IMR-90 (cell line): ENCODE results near the gene ZNF48. TPM values are rescaled to one million over a fixed set of nuclear protein-coding genes. Genes with fewer than 3 reads are reported as not detected.

Experiments used
- ATAC-seq: fragments of 200-7000 bp; cut with Tn5 transposase; 2 replicates; pipeline ENCODE4 v1.9.1; 2020; ENCODE audit warnings: low read depth, mild to moderate bottlenecking, moderate library complexity
- BruUV-seq: library from RNA; stranded (reverse); fragments of 400-500 nt; replicated peaks from 2 replicates; lab custom pipeline; 2021; lab: Mats Ljungman, UMichigan
- CTCF ChIA-PET: fragments of 300-600 bp; formaldehyde crosslinking; extraction: SDS; loops from one replicate; lab custom pipeline; 2021; ENCODE audit warnings: antibody characterized with exemption; lab: Yijun Ruan, JAX
- POLR2A ChIA-PET: fragments of 300-600 bp; sonication (Branson Sonifier 250); formaldehyde crosslinking; loops from one replicate; lab custom pipeline; 2022; ENCODE audit warnings: antibody characterized with exemption; ENCODE audit not compliant: unreplicated experiment; lab: Charles Lee
- DNase-seq: peaks from one replicate; pipeline ENCODE4 v3.0.0; 2013
- H2AFZ ChIP-seq: replicated peaks from 2 replicates; pipeline ENCODE3; 2013; ENCODE audit warnings: low read length, mild to moderate bottlenecking; ENCODE audit not compliant: poor library complexity
- H2AK5ac ChIP-seq: 2 replicates; pipeline ENCODE4 v1.6.1; 2013; ENCODE audit warnings: low read depth, low read length, inconsistent platforms
- H2AK9ac ChIP-seq: replicated peaks from 2 replicates; pipeline ENCODE3; 2013; ENCODE audit warnings: mild to moderate bottlenecking, low read depth, low read length, moderate library complexity; ENCODE audit not compliant: poor library complexity
- H2BK120ac ChIP-seq: 2 replicates; pipeline ENCODE4 v1.6.1; 2013; ENCODE audit warnings: low read depth, low read length, inconsistent platforms
- H2BK15ac ChIP-seq: 3 replicates; pipeline ENCODE4 v1.6.1; 2013; ENCODE audit warnings: low read depth, low read length, inconsistent platforms
- H2BK20ac ChIP-seq: 2 replicates; pipeline ENCODE4 v1.6.1; 2013; ENCODE audit warnings: low read depth, mild to moderate bottlenecking, inconsistent platforms, low read length, moderate library complexity
- H2BK5ac ChIP-seq: 2 replicates; pipeline ENCODE4 v1.6.1; 2013; ENCODE audit warnings: mild to moderate bottlenecking, low read depth, low read length, inconsistent platforms; ENCODE audit not compliant: poor library complexity, severe bottlenecking
- H3K14ac ChIP-seq: replicated peaks from 2 replicates; pipeline ENCODE4 v1.6.1; 2013; ENCODE audit warnings: low read depth, low read length, inconsistent platforms
- H3K18ac ChIP-seq: 2 replicates; pipeline ENCODE4 v1.6.1; 2013; ENCODE audit warnings: low read depth, low read length, control low read depth
- H3K23ac ChIP-seq: 2 replicates; pipeline ENCODE4 v1.6.1; 2013; ENCODE audit warnings: low read depth, low read length, inconsistent platforms
- H3K27ac ChIP-seq: 2 replicates; pipeline ENCODE4 v1.5.1; 2013; ENCODE audit warnings: mild to moderate bottlenecking, control low read depth, low read length; ENCODE audit not compliant: insufficient read depth
- H3K27me3 ChIP-seq: 2 replicates; pipeline ENCODE4 v1.6.1; 2013; ENCODE audit warnings: low read length; ENCODE audit not compliant: control insufficient read depth, insufficient read depth
- H3K36me3 ChIP-seq: 2 replicates; pipeline ENCODE4 v1.6.1; 2013; ENCODE audit warnings: low read length, mixed read lengths; ENCODE audit not compliant: control insufficient read depth, insufficient read depth
- H3K4ac ChIP-seq: 2 replicates; pipeline ENCODE4 v1.6.1; 2013; ENCODE audit warnings: low read depth, low read length, inconsistent platforms
- H3K4me1 ChIP-seq: 2 replicates; pipeline ENCODE4 v1.6.1; 2013; ENCODE audit warnings: low read length, mixed read lengths; ENCODE audit not compliant: control insufficient read depth, insufficient read depth
- H3K4me2 ChIP-seq: 2 replicates; pipeline ENCODE4 v1.6.1; 2013; ENCODE audit warnings: low read depth, mild to moderate bottlenecking, control low read depth, low read length, moderate library complexity
- H3K4me3 ChIP-seq: 2 replicates; pipeline ENCODE4 v1.5.1; 2013; ENCODE audit warnings: low read depth, mild to moderate bottlenecking, control low read depth, low read length, moderate library complexity; ENCODE audit not compliant: insufficient read depth
- H3K56ac ChIP-seq: 2 replicates; pipeline ENCODE4 v1.6.1; 2013; ENCODE audit warnings: low read length, inconsistent platforms; ENCODE audit not compliant: insufficient read depth; ENCODE audit errors: extremely low read depth
- H3K79me1 ChIP-seq, 2 experiments: 2 replicates each; pipeline ENCODE4 v1.6.1; 2013; ENCODE audit warnings: low read length in 2 of 2, inconsistent platforms in 1 of 2, low read depth in 1 of 2
- H3K9ac ChIP-seq: 2 replicates; pipeline ENCODE4 v1.6.1; 2013; ENCODE audit warnings: low read depth, low read length, control low read depth
- H3K9me1 ChIP-seq: 2 replicates; pipeline ENCODE4 v1.6.1; 2013; ENCODE audit warnings: low read length, inconsistent platforms; ENCODE audit not compliant: insufficient read depth
- H3K9me3 ChIP-seq: 2 replicates; pipeline ENCODE4 v1.6.1; 2013; ENCODE audit warnings: low read length; ENCODE audit not compliant: control insufficient read depth, insufficient read depth
- H4K20me1 ChIP-seq: 2 replicates; pipeline ENCODE4 v1.6.1; 2013; ENCODE audit warnings: low read length, inconsistent platforms; ENCODE audit not compliant: insufficient read depth
- H4K5ac ChIP-seq: 2 replicates; pipeline ENCODE4 v1.6.1; 2013; ENCODE audit warnings: mild to moderate bottlenecking, low read depth, low read length, control low read depth
- H4K8ac ChIP-seq, 2 experiments: 2 replicates each; pipeline ENCODE4 v1.6.1; 2013; ENCODE audit warnings: low read depth in 2 of 2, low read length in 2 of 2, control low read depth in 1 of 2, inconsistent platforms in 1 of 2
- H4K91ac ChIP-seq: 2 replicates; pipeline ENCODE4 v1.6.1; 2013; ENCODE audit warnings: low read depth, low read length, inconsistent platforms; ENCODE audit not compliant: insufficient read depth
- CEBPB ChIP-seq: IDR thresholded peaks from 2 replicates; pipeline ENCODE4 v1.6.1; 2012; ENCODE audit warnings: low read depth, low read length, improper control_type of control experiment
- MAZ ChIP-seq: IDR thresholded peaks from 2 replicates; pipeline ENCODE4 v1.6.1; 2012; ENCODE audit warnings: low read depth, mild to moderate bottlenecking, low read length, improper control_type of control experiment, moderate library complexity, borderline replicate concordance
- POLR2A ChIP-seq: IDR thresholded peaks from 2 replicates; pipeline ENCODE4 v1.6.1; 2012; ENCODE audit warnings: mild to moderate bottlenecking, low read depth, low read length
- RCOR1 ChIP-seq: IDR thresholded peaks from 2 replicates; pipeline ENCODE4 v1.6.1; 2012; ENCODE audit warnings: mild to moderate bottlenecking, low read length, improper control_type of control experiment; ENCODE audit not compliant: insufficient replicate concordance
- WGBS, 2 experiments: methylation state at CpG; one replicate each; pipeline versions ENCODE4 v1.1.5 to v1.1.7; 2013; ENCODE audit warnings: missing lambda C conversion rate in 2 of 2; ENCODE audit not compliant: insufficient read length in 1 of 2; ENCODE audit errors: extremely low coverage in 2 of 2; 5-methylcytosine and 5-hydroxymethylcytosine counted together
- dilution Hi-C: fragments of 300-500 bp; cut with HindIII; formaldehyde crosslinking; loops from one replicate; pipeline ENCODE4 v1.14.3; 2018; ENCODE audit warnings: low sequenced_read_pairs; ENCODE audit not compliant: unreplicated experiment
- in situ Hi-C: fragments of 300-500 bp; cut with MboI; formaldehyde crosslinking; loops from 3 replicates; pipeline ENCODE4 v1.14.3; 2019; ENCODE audit warnings: low sequenced_read_pairs, inconsistent platforms, mixed read lengths
- intact Hi-C: fragments of 100-400 bp; cut with micrococcal nuclease; formaldehyde crosslinking; loops from 2 replicates; pipeline ENCODE4 v1.10.0; 2022
- polyA plus RNA-seq, 3 experiments: library from polyadenylated mRNA; depleted of rRNA; stranded (reverse); fragments of >200 nt; gene quantifications; 2 replicates each; pipeline ENCODE4 v1.2.3, GENCODE V29; 2012; ENCODE audit warnings: low replicate concordance in 1 of 3
- total RNA-seq: library from RNA; depleted of rRNA; stranded (reverse); fragments of >200 nt; gene quantifications from 2 replicates; pipeline ENCODE4 v1.2.3, GENCODE V29; 2012

ZNF48 gene
- total and polyA plus RNA-seq, 2 of the 4 experiments (the other 2 are of a cell fraction): 5.8 to 6.6 TPM

DNA sequence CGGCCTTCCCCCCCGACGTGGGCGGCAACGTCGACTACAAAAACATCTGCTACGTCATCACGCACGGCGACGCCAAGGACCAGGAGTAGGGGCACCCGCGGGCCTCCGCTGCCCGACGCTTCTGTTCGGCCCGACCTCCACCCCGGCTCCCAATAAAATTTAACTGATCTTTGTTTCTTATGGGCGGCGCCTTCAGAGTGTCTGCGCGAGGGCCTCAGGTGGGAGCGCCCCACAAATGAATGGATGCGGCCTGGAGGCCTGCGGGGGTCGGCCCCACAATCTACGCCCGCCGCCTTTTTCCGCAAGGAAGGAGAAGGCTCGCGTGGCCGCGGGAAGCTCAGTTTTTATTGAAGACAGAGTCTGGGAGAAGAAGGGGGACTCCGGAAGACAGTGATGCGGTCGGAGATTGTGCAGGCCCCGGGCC is 17.4 kb upstream of the ZNF48 start:
- in situ Hi-C loops: no loop called here
- CTCF ChIA-PET: no interaction called here
- intact Hi-C loops: loop anchor here (2.0 kb wide), 1 partner anchor 17 kb away; the partner anchor contains the start of gene ZNF48
- peak overlapping the region; percentile 72 for H3K9ac ChIP-seq
- H2AK5ac ChIP-seq: peak overlapping the region; percentile 38; the same call in 1 of the 2 replicates
- peak overlapping the region; percentile 99 for H2AFZ ChIP-seq
- dilution Hi-C loops: no loop called here
- no peak overlapping the region for H2BK20ac ChIP-seq
- H4K8ac ChIP-seq: peak overlapping the region; percentile 98 to 99
- DNase-seq: peak; percentile 85
- H2BK5ac ChIP-seq: peak overlapping the region; percentile 88
- peaks cover 5 to 30% of the 10 kb centered on the region in 2 experiments for H3K79me1 ChIP-seq
- H3K14ac ChIP-seq: peak overlapping the region; percentile 96
- peak overlapping the region; percentile 89 for H3K56ac ChIP-seq
- H4K5ac ChIP-seq: peak overlapping the region; percentile 75
- H3K4me1 ChIP-seq: peaks cover 7% of the 10 kb centered on the region
- no peaks in the 10 kb centered on the region for H3K9me3 ChIP-seq
- H3K23ac ChIP-seq: peak overlapping the region; percentile 59
- peak overlapping the region; percentile 49; the same call in 1 of the 2 replicates for H3K18ac ChIP-seq
- peak overlapping the region; percentile 50; the same call in 1 of the 2 replicates for H2BK120ac ChIP-seq
- H3K4me3 ChIP-seq: peak overlapping the region; percentile 49
- H4K91ac ChIP-seq: peak overlapping the region; percentile 96
- peak overlapping the region; percentile 89 for H3K27ac ChIP-seq
- no peak overlapping the region for H2BK15ac ChIP-seq
- peaks cover 16% of the 10 kb centered on the region for H3K9me1 ChIP-seq
- H2AK9ac ChIP-seq: peak overlapping the region; percentile 100
- 0% methylated on average over 15 of the region's 39 CpGs; no CpG with 5 or more reads in 1 of the 2 experiments for WGBS, 2 experiments
- peaks cover 10% of the 10 kb centered on the region for H4K20me1 ChIP-seq
- no peaks in the 10 kb centered on the region for H3K27me3 ChIP-seq
- no peaks in the 10 kb centered on the region for H3K36me3 ChIP-seq
- ATAC-seq: peak; percentile 64
- H3K4me2 ChIP-seq: peak overlapping the region; percentile 72
- POLR2A ChIA-PET: no interaction called here
- BruUV-seq: no TSS peak
- peak; percentile 85; the same call in 1 of the 2 replicates for TF ChIP-seq POLR2A
- no peak for TF ChIP-seq RCOR1
- no peak for TF ChIP-seq CEBPB
- TF ChIP-seq MAZ: 0 out of 2 replicates have a peak, but pooled peaks have one; percentile 11
- peak overlapping the region; percentile 98 for H3K4ac ChIP-seq
